ENCODE measurements around the gene ZNF14.
A peak's percentile ranks its signal among the peaks of the same experiment; 100 is the strongest.
"Not testable (repeated sequence)": the region's sequence is repeated elsewhere in the genome, so short reads cannot be mapped to it uniquely, and the experiment has no call there.

The ZNF14 gene
- total RNA-seq, result 23.0 to 58.5 reads per million in 2 experiments

GRCh38 chr19:19732579-19733501 lies at the start of gene ZNF14:
ZNF14 (minus strand) TSS chr19:19733112; CDS start chr19:19732958, 154 bp downstream.
- DNase-seq (ENCODE audit: low read depth), result peak; percentile 88

GRCh38 chr19:19781791-19782190 lies 48.9 kb upstream of the ZNF14 start:
- not testable (repeated sequence) for DNase-seq (ENCODE audit: low read depth)

GRCh38 chr19:19778666-19779065 lies 45.8 kb upstream of the ZNF14 start:
- no peak for DNase-seq (ENCODE audit: low read depth)

GRCh38 chr19:19777692-19778091 lies 44.8 kb upstream of the ZNF14 start:
- no peak for DNase-seq (ENCODE audit: low read depth)

GRCh38 chr19:19776206-19777008 lies 43.5 kb upstream of the ZNF14 start:
- peak; percentile 88 for DNase-seq (ENCODE audit: low read depth)

GRCh38 chr19:19775891-19776205 lies 42.9 kb upstream of the ZNF14 start:
- DNase-seq (ENCODE audit: low read depth), result no peak

- no peak for DNase-seq (ENCODE audit: low read depth)
These were observed 41.6 kb upstream of the ZNF14 start for GRCh38 chr19:19774354-19775033.

- DNase-seq (ENCODE audit: low read depth), result not testable (repeated sequence)
These were observed 39.1 kb upstream of the ZNF14 start for GRCh38 chr19:19771963-19772362.

- not testable (repeated sequence) for DNase-seq (ENCODE audit: low read depth)
These were observed 37.1 kb upstream of the ZNF14 start for GRCh38 chr19:19769971-19770370.

GRCh38 chr19:19758164-19758563 lies 25.3 kb upstream of the ZNF14 start:
- DNase-seq (ENCODE audit: low read depth), result no peak

GRCh38 chr19:19752760-19753403 lies 20.0 kb upstream of the ZNF14 start:
- DNase-seq (ENCODE audit: low read depth), result no peak

- DNase-seq (ENCODE audit: low read depth), result no peak
These were observed 18.9 kb upstream of the ZNF14 start for GRCh38 chr19:19751846-19752245.

GRCh38 chr19:19750842-19751790 lies 18.2 kb upstream of the ZNF14 start:
- no peak for DNase-seq (ENCODE audit: low read depth)

GRCh38 chr19:19749908-19750841 lies 17.3 kb upstream of the ZNF14 start:
- no peak for DNase-seq (ENCODE audit: low read depth)

GRCh38 chr19:19749117-19749907 lies 16.4 kb upstream of the ZNF14 start:
- no peak for DNase-seq (ENCODE audit: low read depth)

GRCh38 chr19:19748249-19748938 lies 15.5 kb upstream of the ZNF14 start:
- no peak for DNase-seq (ENCODE audit: low read depth)

- no peak for DNase-seq (ENCODE audit: low read depth)
These were observed 14.7 kb upstream of the ZNF14 start for GRCh38 chr19:19747357-19748220.

Measured in T follicular helper cell (primary cell).